ENCODE data around the gene B4GALNT4.

- TF ChIP-seq CTCF (IDR thresholded peaks at IDR 0.05; ENCODE audit: low read length) (no peak), EZH2 (IDR thresholded peaks at IDR 0.05; ENCODE audit: borderline replicate concordance, low read length) (no peak)
Measured at GRCh38 chr11:380095-380480, 10.8 kb downstream of the B4GALNT4 start.

Measured in OCI-LY1 (cell line).